OCI-LY7 (cell line): Measurements from ENCODE around the gene H2BW2.

ENCODE experiments used
- EZH2phosphoT487 ChIP-seq: fragments of 200-600 bp; sonication (generic); IDR thresholded peaks from 2 replicates; pipeline ENCODE4 v1.6.1; 2018; ENCODE audit warnings: low read depth, borderline replicate concordance, mild to moderate bottlenecking, mixed run types, antibody characterized with exemption, low read length, moderate library complexity, mixed read lengths
- TF ChIP-seq, protein P1 (sequence below): fragments of 200-600 bp; sonication (generic); conservative IDR thresholded peaks from 2 replicates; pipeline ENCODE4 v1.5.1; 2014; ENCODE audit warnings: mild to moderate bottlenecking, antibody characterized with exemption, low read length, moderate library complexity, mixed read lengths

DNA sequence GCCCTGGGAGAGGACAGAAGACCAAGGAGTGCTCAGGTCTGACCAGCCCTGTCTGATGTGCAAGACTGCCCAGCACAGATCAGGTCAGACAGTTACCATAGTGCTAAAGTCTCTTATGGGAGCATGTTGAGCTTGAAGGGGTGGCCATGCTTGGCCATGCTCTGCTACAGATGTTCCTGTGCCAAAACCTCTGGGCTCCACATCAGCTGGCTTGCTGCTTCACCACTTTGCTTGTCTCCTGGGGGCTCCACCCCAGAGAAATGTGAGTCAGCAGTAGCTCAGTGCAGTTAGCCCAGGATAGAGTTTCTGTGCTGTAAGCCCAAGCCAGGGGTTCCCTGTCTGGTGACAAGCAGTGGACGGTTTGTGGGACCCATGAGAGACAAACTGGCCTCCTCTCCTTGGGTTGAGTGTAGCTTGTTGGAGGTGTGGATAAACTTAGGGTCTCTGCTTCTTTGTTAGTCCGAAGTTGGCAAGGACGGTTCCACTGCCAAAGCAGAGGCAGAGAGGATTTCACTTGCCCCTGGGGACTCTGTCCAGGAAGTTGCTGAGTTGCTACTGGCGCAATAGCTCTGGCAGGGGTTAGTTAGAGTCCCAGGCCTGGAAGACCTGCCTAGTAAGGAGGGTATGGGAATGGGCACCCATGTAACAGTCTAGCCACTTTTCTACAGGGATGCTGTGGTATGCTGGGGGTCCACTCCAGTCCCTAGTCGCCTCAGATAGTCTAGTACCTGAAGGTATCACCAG, 45.0 kb downstream of the H2BW2 start:
- TF ChIP-seq, protein P1, sequence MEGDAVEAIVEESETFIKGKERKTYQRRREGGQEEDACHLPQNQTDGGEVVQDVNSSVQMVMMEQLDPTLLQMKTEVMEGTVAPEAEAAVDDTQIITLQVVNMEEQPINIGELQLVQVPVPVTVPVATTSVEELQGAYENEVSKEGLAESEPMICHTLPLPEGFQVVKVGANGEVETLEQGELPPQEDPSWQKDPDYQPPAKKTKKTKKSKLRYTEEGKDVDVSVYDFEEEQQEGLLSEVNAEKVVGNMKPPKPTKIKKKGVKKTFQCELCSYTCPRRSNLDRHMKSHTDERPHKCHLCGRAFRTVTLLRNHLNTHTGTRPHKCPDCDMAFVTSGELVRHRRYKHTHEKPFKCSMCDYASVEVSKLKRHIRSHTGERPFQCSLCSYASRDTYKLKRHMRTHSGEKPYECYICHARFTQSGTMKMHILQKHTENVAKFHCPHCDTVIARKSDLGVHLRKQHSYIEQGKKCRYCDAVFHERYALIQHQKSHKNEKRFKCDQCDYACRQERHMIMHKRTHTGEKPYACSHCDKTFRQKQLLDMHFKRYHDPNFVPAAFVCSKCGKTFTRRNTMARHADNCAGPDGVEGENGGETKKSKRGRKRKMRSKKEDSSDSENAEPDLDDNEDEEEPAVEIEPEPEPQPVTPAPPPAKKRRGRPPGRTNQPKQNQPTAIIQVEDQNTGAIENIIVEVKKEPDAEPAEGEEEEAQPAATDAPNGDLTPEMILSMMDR: no peak
- no peak for TF ChIP-seq EZH2phosphoT487
